ENCODE data around the gene RGPD5.
"Not testable (repeated sequence)": the region's sequence is repeated elsewhere in the genome, so short reads cannot be mapped to it uniquely, and the experiment has no call there.

Gene RGPD5

DNA sequence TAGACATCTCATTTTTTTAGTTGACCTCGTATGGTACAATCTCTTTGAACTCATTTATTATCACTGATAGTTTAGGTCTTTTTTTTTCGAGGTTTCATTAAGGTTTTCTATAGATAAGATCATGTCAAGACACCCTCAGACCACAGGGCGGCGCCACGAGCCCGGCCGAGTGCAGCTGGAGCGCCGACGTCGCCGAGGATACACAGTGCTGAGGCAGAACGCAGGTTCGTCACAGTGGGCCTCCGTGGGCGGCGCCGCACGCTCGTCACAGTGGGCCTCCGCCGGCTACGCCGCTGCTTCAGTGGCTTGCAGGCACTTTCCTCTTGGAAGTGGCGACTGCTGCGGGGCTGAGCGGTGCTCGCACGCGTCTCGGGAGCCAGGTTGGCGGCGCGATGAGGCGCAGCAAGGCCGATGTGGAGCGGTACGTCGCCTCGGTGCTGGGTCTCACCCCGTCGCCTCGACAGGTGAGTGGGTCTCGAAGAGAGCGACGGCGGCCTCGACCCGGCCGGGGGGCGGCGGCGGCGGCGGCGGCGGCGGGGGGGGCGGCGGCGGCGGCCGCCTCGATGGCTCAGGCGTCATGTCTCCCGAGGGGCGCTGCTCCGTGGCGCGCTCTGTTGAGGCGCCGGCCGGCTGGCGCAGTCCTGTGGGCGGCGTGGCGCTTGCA, at the start of gene RGPD5:
TSS of gene RGPD5 (plus strand) at position 232 of the 664 bp plus-strand sequence. CDS start at position 393, 161 bp downstream.
- not testable (repeated sequence) for H3K27ac ChIP-seq (ENCODE audit: low read depth, low read length); H3K36me3 ChIP-seq (ENCODE audit: insufficient read depth, low read length); H3K27me3 ChIP-seq (ENCODE audit: control insufficient read depth in 1 of 2, insufficient read depth in 2 of 2, low read length in 2 of 2); H3K4me3 ChIP-seq (ENCODE audit: low read depth in 1 of 2, low read length in 2 of 2); H3K9me3 ChIP-seq (ENCODE audit: low read length); H3K4me1 ChIP-seq (ENCODE audit: insufficient read depth, low read length); H3K9ac ChIP-seq (ENCODE audit: low read length)

DNA sequence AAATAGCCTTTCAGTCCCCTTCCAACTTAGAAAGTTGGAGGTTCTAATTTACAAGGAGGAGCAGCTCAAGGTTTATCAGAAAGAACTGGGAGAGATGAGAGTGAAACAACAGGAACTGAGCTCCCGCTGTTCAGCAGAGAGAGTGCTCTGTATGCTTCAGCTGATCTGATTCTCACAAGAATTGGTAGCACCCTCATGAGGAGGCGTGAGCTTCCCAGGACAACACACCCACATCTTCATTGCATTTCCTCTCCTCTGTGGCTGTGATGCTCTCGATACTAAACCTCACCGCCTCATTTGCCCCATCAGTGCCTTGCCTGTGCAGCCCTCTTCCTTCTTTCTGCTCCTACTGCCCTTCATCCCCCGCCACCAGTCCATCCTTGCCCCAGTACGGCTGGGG, 42.5 kb upstream of the RGPD5 start:
- H3K27ac ChIP-seq (ENCODE audit: low read depth, low read length); H3K36me3 ChIP-seq (ENCODE audit: insufficient read depth, low read length); H3K4me1 ChIP-seq (ENCODE audit: insufficient read depth, low read length); H3K9me3 ChIP-seq (ENCODE audit: low read length); H3K4me3 ChIP-seq (ENCODE audit: low read depth in 1 of 2, low read length in 2 of 2); H3K9ac ChIP-seq (ENCODE audit: low read length); H3K27me3 ChIP-seq (ENCODE audit: control insufficient read depth in 1 of 2, insufficient read depth in 2 of 2, low read length in 2 of 2): not testable (repeated sequence)

GRCh38 chr2:109757163-109757824, 36.8 kb upstream of the RGPD5 start:
- not testable (repeated sequence) for H3K4me1 ChIP-seq (ENCODE audit: insufficient read depth, low read length); H3K36me3 ChIP-seq (ENCODE audit: insufficient read depth, low read length); H3K27ac ChIP-seq (ENCODE audit: low read depth, low read length); H3K27me3 ChIP-seq (ENCODE audit: control insufficient read depth in 1 of 2, insufficient read depth in 2 of 2, low read length in 2 of 2); H3K4me3 ChIP-seq (ENCODE audit: low read depth in 1 of 2, low read length in 2 of 2); H3K9me3 ChIP-seq (ENCODE audit: low read length); H3K9ac ChIP-seq (ENCODE audit: low read length)

DNA sequence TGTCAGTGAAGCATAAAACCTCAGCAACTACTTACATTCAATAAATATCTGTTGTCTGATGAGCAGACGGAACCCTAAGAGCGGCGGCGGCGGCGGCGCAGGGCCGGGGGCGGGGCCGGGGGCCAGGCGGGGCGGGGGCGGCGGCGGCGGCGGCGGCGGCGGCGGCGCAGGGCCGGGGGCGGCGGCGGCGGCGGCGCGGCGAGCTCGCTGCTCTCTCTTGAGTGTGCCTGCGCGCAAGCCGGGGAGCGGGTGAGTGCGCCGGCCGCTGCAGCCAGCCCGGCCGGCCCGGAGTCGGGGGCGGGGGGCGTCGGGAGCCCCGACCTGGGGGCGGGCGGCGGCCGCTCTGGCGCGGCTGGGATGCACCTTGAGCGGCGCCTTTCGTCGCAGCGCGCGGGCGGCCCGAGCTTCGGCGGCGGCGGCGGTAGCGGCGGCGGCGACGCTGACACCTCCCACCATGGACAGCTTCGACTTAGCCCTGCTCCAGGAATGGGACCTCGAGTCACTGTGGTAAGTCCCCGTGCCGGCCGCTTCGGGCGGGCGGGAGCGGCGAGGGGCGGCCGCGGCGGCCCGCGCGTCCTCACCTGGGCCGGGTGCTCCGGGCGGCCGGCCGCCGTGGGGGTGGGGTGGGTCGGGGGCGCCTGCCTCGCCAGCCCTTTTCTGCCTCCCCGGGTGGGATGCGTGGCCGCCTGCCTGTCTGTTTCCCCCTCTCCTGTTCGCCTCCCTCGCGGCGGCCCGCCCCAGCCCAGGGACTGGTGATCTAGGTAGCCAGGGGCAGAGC, 33.7 kb upstream of the RGPD5 start:
- H3K9me3 ChIP-seq (ENCODE audit: low read length); H3K36me3 ChIP-seq (ENCODE audit: insufficient read depth, low read length); H3K4me3 ChIP-seq (ENCODE audit: low read depth in 1 of 2, low read length in 2 of 2); H3K4me1 ChIP-seq (ENCODE audit: insufficient read depth, low read length); H3K9ac ChIP-seq (ENCODE audit: low read length); H3K27ac ChIP-seq (ENCODE audit: low read depth, low read length); H3K27me3 ChIP-seq (ENCODE audit: control insufficient read depth in 1 of 2, insufficient read depth in 2 of 2, low read length in 2 of 2): not testable (repeated sequence)

- not testable (repeated sequence) for H3K4me1 ChIP-seq (ENCODE audit: insufficient read depth, low read length); H3K27ac ChIP-seq (ENCODE audit: low read depth, low read length); H3K36me3 ChIP-seq (ENCODE audit: insufficient read depth, low read length); H3K4me3 ChIP-seq (ENCODE audit: low read depth in 1 of 2, low read length in 2 of 2); H3K27me3 ChIP-seq (ENCODE audit: control insufficient read depth in 1 of 2, insufficient read depth in 2 of 2, low read length in 2 of 2); H3K9me3 ChIP-seq (ENCODE audit: low read length); H3K9ac ChIP-seq (ENCODE audit: low read length)
Observed at GRCh38 chr2:109761043-109761454, 33.1 kb upstream of the RGPD5 start.

- not testable (repeated sequence) for H3K27ac ChIP-seq (ENCODE audit: low read depth, low read length); H3K9ac ChIP-seq (ENCODE audit: low read length); H3K27me3 ChIP-seq (ENCODE audit: control insufficient read depth in 1 of 2, insufficient read depth in 2 of 2, low read length in 2 of 2); H3K36me3 ChIP-seq (ENCODE audit: insufficient read depth, low read length); H3K4me1 ChIP-seq (ENCODE audit: insufficient read depth, low read length); H3K4me3 ChIP-seq (ENCODE audit: low read depth in 1 of 2, low read length in 2 of 2); H3K9me3 ChIP-seq (ENCODE audit: low read length)
Observed at GRCh38 chr2:109761976-109762375, 32.1 kb upstream of the RGPD5 start.

GRCh38 chr2:109766074-109766473, 28.0 kb upstream of the RGPD5 start:
- H3K27me3 ChIP-seq (ENCODE audit: control insufficient read depth in 1 of 2, insufficient read depth in 2 of 2, low read length in 2 of 2); H3K27ac ChIP-seq (ENCODE audit: low read depth, low read length); H3K9me3 ChIP-seq (ENCODE audit: low read length); H3K4me1 ChIP-seq (ENCODE audit: insufficient read depth, low read length); H3K4me3 ChIP-seq (ENCODE audit: low read depth in 1 of 2, low read length in 2 of 2); H3K36me3 ChIP-seq (ENCODE audit: insufficient read depth, low read length); H3K9ac ChIP-seq (ENCODE audit: low read length): not testable (repeated sequence)

GRCh38 chr2:109766886-109767578, 27.1 kb upstream of the RGPD5 start:
- not testable (repeated sequence) for H3K9me3 ChIP-seq (ENCODE audit: low read length); H3K36me3 ChIP-seq (ENCODE audit: insufficient read depth, low read length); H3K27me3 ChIP-seq (ENCODE audit: control insufficient read depth in 1 of 2, insufficient read depth in 2 of 2, low read length in 2 of 2)

GRCh38 chr2:109768934-109769333, 25.2 kb upstream of the RGPD5 start:
- not testable (repeated sequence) for H3K4me3 ChIP-seq (ENCODE audit: low read depth in 1 of 2, low read length in 2 of 2); H3K9ac ChIP-seq (ENCODE audit: low read length); H3K9me3 ChIP-seq (ENCODE audit: low read length); H3K27ac ChIP-seq (ENCODE audit: low read depth, low read length); H3K27me3 ChIP-seq (ENCODE audit: control insufficient read depth in 1 of 2, insufficient read depth in 2 of 2, low read length in 2 of 2); H3K4me1 ChIP-seq (ENCODE audit: insufficient read depth, low read length); H3K36me3 ChIP-seq (ENCODE audit: insufficient read depth, low read length)

More at GRCh38 chr2:109766886-109767578, 27.1 kb upstream of the RGPD5 start:
- H3K27ac ChIP-seq (ENCODE audit: low read depth, low read length); H3K4me3 ChIP-seq (ENCODE audit: low read depth in 1 of 2, low read length in 2 of 2); H3K4me1 ChIP-seq (ENCODE audit: insufficient read depth, low read length); H3K9ac ChIP-seq (ENCODE audit: low read length): not testable (repeated sequence)

DNA sequence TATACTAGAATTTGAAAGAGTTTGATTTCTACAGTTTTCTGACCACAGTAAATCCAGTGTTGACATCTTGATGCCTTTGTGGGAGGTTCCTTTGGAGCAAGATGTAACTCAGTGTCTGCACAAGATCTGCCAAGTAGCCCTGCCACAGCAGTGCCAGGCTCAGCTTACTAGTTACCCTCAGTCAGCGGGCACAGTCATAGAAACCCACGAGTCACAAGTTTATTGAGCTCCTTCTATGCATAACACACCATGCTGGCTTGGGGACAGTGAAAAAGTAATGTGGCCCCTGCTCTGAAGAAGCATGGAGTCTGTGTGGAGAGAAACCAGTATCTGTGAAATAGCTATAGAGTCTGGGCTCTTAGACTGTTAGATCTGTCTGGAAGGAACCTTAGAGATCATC, 15.0 kb upstream of the RGPD5 start:
- not testable (repeated sequence) for H3K27ac ChIP-seq (ENCODE audit: low read depth, low read length); H3K9me3 ChIP-seq (ENCODE audit: low read length); H3K36me3 ChIP-seq (ENCODE audit: insufficient read depth, low read length); H3K4me1 ChIP-seq (ENCODE audit: insufficient read depth, low read length); H3K27me3 ChIP-seq (ENCODE audit: control insufficient read depth in 1 of 2, insufficient read depth in 2 of 2, low read length in 2 of 2); H3K4me3 ChIP-seq (ENCODE audit: low read depth in 1 of 2, low read length in 2 of 2); H3K9ac ChIP-seq (ENCODE audit: low read length)

GRCh38 chr2:109781147-109781816, 12.8 kb upstream of the RGPD5 start:
- not testable (repeated sequence) for H3K9me3 ChIP-seq (ENCODE audit: low read length)

More at GRCh38 chr2:109781147-109781816, 12.8 kb upstream of the RGPD5 start:
- H3K4me1 ChIP-seq (ENCODE audit: insufficient read depth, low read length); H3K27me3 ChIP-seq (ENCODE audit: control insufficient read depth in 1 of 2, insufficient read depth in 2 of 2, low read length in 2 of 2); H3K27ac ChIP-seq (ENCODE audit: low read depth, low read length); H3K9ac ChIP-seq (ENCODE audit: low read length); H3K36me3 ChIP-seq (ENCODE audit: insufficient read depth, low read length); H3K4me3 ChIP-seq (ENCODE audit: low read depth in 1 of 2, low read length in 2 of 2): not testable (repeated sequence)
